WI38 (cell line): ENCODE data around the gene ATG9B.
"Not testable (repeated sequence)": the region's sequence is repeated elsewhere in the genome, so short reads cannot be mapped to it uniquely, and the experiment has no call there.

ENCODE experiments used
- H3K4me3 ChIP-seq: 2 replicates; pipeline ENCODE4 v1.5.1; 2011; ENCODE audit warnings: low read depth, mild to moderate bottlenecking, control low read depth, low read length
- TF ChIP-seq, protein P1 (sequence below): IDR thresholded peaks from 2 replicates; pipeline ENCODE4 v1.5.1; 2012; ENCODE audit warnings: low read depth, mild to moderate bottlenecking, control low read depth, low read length

The ATG9B gene

DNA sequence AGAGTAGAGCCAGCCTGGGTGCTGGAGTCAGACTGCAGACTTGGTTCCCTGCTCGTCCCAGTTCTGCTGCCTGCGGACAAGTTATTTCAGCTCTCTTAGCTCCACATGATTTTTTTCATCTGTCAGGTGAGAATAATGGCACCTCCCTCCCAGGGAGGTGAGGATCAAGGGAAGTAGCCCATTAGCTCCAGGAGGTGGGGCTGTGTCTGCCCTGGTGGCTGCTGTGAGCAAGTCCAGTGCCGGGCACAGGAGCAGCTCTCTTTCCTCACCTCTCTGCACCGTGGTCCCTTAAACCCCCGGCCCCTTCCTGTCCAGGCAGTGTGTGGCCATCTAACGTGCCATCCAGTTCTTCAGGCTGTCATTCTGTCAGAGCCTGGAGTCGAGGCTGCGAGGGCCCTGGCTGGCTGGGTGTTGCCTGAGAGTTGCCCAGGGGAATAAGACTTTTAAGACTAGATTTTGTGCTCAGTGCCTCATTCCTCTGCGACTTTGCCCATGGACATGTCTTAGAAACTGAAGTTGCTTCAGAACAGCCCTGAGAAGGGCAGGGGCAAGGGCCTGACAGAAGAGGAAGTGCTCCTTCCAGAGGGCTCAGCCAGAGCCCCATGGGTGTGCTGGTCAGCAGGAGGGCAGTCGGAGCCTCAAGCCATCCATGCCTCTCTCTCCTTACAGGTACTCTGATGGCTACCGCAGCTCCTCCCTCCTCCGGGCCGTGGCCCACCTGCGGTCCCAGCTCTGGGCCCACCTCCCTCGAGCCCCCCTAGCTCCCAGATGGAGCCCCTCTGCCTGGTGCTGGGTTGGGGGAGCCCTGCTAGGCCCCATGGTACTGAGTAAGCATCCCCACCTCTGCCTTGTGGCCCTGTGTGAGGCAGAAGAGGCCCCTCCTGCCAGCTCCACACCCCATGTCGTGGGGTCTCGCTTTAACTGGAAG lies 8.9 kb upstream of the ATG9B start:
- TF ChIP-seq, protein P1, sequence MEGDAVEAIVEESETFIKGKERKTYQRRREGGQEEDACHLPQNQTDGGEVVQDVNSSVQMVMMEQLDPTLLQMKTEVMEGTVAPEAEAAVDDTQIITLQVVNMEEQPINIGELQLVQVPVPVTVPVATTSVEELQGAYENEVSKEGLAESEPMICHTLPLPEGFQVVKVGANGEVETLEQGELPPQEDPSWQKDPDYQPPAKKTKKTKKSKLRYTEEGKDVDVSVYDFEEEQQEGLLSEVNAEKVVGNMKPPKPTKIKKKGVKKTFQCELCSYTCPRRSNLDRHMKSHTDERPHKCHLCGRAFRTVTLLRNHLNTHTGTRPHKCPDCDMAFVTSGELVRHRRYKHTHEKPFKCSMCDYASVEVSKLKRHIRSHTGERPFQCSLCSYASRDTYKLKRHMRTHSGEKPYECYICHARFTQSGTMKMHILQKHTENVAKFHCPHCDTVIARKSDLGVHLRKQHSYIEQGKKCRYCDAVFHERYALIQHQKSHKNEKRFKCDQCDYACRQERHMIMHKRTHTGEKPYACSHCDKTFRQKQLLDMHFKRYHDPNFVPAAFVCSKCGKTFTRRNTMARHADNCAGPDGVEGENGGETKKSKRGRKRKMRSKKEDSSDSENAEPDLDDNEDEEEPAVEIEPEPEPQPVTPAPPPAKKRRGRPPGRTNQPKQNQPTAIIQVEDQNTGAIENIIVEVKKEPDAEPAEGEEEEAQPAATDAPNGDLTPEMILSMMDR, result no peak
- no peak overlapping the region for H3K4me3 ChIP-seq

DNA sequence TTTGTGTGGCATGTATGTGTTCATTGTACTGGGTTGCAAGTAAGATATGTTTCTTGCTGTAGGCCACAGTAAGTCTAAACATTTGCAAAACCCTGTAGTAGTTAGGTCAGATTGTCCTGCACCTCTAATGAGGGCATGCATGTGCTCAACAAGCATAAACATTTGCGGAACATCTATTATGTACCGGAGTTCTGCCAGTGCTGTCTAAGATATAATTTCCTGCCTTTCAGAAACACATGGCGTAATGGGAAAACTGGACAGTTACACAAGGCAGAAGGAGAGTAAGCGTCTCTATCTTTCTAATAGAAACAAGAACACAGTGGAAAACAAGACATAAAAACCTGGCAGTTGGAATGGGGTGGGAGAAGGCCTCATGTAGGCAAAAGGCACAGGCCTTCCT lies 6.7 kb upstream of the ATG9B start:
- TF ChIP-seq, protein P1, result no peak
- H3K4me3 ChIP-seq, result no peak overlapping the region

DNA sequence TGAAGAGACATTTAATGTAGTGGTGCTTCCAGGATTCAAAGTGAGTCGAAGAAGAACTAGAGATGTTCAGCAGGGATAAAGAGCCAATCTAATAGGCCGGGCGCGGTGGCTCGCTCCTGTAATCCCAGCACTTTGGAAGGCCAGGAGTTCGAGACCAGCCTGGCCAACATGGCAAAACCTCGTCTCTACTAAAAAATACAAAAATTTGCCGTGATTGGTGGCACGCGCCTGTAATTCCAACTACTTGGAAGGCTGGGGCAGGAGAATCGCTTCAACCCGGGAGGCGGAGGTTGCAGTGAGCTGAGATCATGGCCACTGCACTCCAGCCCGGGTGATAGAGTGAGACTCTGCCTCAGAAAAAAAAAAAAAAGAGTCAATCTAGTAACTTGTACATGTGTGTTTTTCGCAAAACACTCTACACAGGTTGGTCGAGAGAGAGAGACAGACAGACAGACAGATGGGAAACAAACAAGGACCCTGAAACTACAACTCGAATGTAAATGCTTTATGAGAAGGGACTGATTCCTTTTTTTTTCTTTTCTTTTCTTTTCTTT lies 4.7 kb upstream of the ATG9B start:
- TF ChIP-seq, protein P1, result no peak
- peak overlapping the region; percentile 90 for H3K4me3 ChIP-seq

DNA sequence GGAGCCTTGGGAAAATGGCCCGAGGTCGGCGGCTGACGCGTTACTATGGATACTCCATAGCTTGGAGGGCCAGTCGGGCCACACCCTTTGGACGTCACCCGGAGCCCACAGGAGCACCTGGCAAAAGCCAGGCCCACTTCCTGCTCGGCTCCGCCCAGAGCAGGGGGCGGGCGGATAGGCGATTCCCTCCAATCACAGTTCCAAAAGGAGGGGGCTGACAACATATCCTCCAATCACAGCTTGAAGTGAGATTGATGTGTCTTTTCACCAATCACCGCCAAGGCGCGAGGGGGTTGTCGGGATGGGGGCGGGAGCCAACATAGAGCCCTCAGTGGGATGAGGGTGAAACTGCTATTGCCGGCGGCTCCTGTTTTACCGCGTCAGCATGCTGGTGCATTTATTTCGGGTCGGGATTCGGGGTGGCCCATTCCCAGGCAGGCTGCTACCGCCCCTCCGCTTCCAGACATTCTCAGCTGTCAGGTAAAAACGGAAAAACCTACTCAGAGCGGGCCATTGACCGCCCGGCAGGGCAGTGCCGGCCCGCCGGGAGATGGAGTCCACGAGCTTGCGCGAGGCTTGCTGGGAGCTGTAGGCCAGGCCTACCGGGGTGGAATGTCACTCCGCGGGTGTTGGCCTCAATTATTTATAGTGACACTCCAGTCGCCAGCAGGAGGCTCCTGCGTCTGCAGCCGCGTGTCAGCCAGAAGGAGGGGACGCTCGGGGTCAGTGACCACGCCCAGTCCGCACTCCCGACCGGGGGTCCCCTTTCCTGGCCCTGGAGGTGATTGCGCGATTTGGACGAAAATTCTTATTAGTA lies 4.0 kb upstream of the ATG9B start, which contains the start of gene ABCB8:
Gene ABCB8, plus strand, starts transcription at position 320 of the 817 bp plus-strand sequence. Its CDS starts 66 bp downstream, at position 386.
- H3K4me3 ChIP-seq, result peak within 1 kb of the TSS; percentile 90
- TF ChIP-seq, protein P1, result peak; percentile 22

DNA sequence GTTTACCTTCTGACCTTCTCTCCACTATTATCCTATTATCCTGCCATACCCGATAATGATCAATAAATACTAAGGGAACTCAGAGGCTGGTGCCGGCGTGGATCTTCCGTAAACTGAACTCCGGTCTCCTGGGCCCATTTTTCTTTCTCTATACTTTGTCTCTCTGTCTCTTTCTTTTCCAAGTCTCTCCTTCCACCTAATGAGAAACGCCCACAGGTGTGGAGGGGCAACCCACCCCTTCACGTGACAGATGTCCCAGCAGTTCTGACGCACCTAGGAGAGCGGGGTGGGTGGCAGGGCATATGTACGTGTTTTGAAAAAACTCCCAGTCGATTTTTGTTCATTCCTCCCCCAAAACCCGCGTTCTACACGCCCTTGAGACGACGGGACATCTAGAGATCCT lies 3.4 kb upstream of the ATG9B start:
- peak overlapping the region; percentile 90 for H3K4me3 ChIP-seq

DNA sequence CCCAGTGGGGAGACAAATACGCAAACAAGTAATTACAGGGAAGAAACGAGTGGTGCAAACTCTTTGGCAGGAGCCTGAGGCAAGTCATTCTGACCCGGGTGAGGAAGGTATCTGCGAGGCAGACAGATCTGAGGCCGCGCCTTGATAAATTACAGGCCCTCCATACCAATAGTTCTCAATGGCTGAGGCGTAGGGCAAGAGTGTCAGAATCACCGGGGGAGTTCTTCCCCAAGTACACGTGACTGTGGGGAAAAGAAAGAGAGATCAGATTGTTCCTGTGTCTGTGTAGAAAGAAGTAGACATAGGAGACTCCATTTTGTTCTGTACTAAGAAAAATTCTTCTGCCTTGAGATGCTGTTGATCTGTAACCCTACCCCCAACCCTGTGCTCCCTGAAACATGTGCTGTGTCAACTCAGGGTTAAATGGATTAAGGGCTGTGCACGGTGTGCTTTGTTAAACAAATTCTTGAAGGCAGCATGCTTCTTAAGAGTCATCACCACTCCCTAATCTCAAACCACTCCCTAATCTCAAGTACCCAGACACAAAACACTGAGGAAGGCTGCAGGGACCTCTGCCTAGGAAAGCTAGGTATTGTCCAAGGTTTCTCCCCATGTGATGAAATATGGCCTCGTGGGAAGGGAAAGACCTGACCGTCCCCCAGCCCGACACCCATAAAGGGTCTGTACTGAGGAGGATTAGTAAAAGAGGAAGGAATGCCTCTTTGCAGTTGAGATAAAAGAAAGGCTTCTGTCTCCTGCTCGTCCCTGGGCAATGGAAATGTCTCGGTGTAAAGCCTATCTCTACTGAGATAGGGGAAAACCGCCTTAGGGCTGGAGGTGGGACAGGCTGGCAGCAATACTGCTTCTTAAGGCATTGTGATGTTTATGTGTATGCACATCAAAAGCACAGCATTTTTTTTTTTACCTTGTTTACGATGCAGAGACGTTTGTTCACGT lies 2.8 kb upstream of the ATG9B start:
- H3K4me3 ChIP-seq, result not testable (repeated sequence)

DNA sequence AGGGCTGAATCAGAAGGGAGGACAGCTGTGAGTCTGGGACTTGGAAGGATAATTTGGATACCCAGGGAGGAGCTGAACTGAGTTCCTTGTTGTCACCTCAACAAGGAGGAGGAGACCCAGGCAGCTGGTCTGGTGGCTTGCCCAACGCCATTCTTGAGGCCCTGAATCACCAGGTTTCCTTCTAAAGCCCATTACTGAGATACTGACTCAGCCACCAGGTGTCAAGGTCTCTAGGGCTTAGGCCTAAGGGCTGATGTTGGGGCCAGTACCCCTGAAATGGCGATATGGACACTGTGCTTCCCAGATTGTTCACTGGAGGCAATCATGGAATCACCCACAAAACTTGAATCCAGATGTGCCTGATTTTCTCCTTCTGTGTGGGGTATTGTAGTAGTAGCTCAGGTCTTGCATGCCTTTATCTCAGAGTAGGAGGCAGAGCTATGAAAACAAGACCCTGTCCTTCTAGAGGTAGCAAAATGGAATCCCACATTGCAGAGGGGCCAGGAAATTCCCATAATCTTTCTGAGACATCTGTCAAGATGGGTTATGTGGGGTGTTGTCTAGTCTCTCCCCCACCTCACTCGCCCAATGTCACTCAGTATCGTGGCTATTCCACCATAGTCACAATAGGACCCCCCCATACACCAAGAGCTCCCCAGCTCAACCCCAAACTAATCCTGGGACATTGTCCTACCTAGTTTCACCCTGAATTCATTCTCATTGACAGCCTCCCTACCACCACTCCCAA lies 1.8 kb upstream of the ATG9B start:
- TF ChIP-seq, protein P1, result no peak
- H3K4me3 ChIP-seq, result no peak overlapping the region
